HG02970 (cell line): ENCODE measurements around the gene CAPZB.

Experiments used
- ATAC-seq: cut with Tn5 transposase; IDR thresholded peaks from one replicate; pipeline ENCODE4 v1.9.1; 2021; ENCODE audit warnings: mild to moderate bottlenecking, moderate library complexity, moderate number of reproducible peaks; ENCODE audit not compliant: unreplicated experiment, low FRiP score

The CAPZB gene

DNA sequence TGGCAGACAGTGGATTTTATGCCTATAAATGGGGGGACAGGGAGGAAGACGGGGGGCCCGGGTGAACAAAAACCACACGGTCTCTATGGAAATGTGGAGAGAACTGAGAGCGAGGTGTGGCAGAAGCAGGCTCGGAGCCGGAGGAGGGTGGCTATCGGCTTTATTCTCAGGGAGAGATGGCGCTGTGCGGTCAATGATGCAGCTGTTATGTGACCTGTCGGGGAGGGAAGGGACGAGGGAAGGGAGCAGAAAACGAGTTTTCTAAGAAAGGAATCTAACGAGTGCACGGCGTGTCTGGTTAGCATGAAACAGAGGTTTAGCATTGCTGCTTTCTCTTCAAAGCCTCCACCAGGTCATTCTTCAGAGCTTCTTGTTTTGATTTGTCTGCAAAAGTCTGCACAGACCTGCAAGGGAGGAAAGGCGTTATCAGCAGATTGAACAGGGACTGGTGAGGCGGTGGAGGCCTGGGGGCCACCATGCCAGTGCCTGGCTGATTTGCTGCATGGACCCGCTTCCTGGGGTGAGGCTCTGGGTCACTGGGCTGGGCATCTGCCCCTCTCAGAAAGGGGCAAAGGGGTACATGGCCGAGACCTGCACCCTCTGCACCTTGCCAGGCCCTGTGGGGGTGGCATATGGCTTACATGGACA lies 146.0 kb downstream of the CAPZB start:
- ATAC-seq: no peak

DNA sequence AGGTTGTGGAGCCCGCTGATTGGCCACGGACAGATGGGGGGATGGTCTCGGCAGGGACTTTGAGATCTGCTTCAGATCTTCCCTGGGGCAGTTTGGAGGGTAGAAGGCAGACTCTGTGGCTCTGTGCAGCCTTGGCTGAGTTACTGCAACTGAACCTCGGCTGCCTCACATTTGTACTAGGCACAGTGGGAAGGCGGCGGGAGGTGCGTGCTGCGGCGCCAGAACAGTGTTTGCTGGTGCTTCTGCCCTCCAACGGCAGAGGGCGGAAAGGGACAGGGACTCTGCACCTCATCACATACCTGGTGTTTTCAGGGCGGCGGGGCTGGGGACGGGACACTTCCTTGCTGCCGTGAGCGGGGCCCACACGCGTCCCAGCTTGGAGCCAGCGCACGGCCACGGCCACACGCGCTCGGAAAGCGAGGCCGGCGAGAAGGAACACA lies 147.0 kb downstream of the CAPZB start:
- ATAC-seq: no peak

DNA sequence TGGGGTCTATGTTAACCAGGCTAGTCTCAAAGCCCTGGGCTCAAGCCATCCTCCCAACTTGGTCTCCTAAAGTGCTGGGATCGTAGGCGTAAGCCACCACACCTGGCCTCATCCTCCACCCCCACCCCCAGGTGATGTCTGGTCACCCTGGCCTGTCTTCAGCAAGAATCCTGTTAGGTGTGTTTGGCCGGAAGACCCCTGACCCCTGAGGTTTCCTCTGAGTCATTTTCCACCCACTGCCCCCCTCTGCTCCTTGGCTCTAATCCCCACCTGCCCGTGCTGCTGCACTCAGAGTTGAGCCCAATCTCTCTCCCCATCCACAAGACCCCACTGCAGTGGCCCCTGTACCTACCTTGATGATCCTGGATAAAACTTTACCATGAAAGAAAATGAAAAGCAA lies 148.1 kb downstream of the CAPZB start:
- ATAC-seq: no peak

DNA sequence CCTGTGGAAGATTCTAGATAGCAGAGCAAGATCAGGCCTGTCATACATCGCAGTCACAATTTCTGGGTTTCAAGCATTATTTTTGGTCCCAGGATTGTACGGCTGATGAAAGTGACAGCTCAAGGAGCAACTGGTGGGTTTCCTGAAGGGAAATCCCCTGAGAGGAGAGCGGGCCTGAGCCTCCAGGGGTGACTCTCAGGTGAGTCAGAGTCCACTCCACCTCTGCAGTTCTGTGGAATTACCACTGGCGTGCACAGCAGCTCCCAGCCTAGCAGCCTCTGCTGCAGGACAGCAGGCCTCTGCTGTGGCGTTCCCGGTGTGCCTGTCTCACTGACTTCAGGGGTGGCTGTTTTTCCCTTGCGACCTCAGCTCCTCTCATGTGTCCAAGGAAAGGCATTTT lies 148.8 kb downstream of the CAPZB start:
- no peak for ATAC-seq

DNA sequence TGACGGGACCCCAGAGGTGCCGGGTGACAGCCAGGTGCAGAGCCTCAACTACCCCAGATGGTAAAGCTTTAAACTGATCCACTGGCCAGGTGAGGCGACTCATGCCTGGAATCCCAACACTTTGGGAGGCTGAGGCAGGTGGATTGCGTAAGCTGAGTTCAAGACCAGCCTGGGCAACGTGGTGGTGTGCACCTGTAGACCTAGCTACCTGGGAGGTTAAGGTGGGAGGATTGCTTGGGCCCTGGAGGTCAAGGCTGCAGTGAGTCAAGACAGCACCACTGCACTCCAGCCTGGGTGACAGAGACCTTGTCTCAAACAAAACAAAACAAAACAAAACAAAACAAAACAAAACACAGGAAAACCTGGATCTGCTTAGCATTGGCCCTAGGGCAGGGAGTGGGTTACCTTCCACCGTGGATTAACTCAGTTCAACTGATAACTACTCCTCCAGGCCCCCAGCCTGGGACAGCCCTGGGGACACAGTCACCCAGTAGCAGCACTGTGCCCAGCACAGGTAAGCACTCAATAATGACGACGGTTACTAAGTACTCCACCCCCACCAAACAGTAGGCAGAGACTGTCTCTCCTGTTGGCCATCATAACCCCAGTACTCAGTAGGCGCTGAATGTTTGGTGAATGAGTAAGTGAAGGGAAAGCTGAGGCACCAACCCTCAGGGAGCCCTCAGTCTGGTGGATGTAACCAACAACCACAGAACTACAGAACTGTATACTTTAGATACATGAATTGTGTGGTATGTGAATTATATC lies 151.6 kb downstream of the CAPZB start:
- no peak for ATAC-seq

DNA sequence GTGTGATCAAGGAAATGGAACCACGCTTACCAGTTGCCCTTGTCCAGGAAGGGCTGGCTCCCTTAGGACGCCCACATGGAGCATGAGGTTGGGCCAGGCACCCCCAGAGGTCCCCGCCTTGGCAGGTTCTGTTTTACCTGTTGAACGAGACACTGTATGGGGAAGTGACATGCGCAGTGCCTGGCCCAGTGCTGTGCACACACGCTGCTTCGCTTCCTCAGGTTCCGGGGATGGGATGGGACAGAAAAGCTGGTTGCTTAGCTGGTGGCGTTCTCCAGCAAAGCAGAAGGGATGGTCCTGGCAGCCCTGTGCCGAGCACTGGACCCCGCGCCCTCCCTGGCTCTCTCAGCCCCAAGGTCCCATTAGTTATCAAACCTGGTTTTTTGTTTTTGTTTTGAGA lies 152.5 kb downstream of the CAPZB start:
- no peak for ATAC-seq

DNA sequence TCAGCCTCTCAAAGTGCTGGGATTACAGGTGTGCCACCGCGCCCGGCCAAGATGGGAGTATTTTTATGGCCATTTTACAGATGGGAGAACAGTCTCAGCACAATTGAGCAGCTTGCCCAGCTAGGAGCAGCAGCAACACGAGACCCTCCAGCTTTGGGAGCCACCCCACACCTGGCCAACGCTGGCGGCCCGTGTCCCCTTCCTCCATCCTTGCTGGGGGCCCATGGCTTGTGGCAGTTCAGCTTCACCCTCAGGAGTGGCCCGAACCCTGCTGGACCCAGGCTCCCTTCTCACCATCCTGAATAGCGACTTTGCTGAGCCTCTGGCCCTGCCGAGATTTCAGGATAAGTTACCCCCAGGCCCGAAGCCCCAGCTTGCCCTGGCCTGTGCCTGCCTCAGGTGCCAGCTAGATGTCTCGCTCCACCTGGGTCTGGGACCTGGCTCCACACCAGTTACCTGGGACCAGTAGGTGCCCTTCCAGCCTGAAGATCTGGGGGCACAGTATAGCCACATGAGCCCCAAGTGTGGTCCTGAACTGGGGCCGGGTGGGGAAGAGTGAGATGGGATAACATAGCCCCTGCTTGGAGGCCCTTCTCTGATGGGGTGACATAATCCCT lies 154.0 kb downstream of the CAPZB start:
- no peak for ATAC-seq

DNA sequence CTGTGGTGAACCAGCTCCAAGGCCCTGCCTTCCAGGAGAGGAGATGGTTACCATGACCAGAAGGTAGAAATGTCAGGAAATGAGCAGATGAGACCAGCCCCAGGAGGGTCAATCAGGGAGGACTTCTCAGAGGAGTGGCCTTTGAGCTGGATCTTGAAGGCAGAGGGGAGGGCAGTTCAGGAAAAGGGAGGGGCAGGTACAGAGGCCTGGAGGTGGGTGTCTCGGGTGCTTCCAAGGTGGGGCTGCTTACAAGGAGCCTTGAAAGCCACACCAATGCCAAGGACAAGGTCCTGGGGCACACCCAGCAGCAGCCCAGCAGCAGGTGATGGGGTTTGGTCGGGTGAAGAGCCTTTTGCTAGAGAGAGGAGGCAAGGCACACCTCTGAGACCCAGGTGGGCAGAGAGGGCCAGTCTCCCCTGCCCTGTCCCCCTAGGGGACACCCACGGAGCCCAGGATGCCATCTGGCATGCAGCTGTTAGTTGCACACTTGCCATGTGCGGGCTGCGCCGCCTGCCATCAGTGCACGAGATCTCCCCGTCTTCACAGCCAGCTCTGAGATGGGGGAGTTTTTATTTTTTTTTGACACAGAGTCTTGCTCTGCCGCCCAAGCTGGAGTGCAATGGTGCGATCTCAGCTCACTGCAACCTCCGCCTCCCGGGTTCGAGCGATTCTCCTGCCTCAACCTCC lies 154.7 kb downstream of the CAPZB start:
- ATAC-seq: no peak

DNA sequence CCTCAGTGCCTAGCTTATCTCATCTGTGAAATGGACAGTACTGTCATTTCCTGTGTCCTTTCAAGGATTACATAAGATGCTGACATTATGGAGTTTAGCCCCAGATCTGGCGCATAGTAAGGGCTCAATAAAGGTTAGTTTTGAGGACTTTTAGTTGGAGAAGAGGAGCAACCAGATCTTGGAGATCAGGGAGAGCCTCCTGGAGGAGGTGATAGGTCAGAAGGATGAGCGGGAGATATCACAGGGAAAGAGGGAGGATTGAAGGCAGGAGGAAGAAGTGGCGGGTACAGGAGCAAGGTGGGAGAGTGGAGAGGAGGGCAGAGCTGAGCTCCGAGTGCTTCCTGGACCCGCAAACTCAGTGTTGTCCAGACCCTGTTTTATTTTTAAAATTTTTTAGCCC lies 155.7 kb downstream of the CAPZB start:
- ATAC-seq: no peak

DNA sequence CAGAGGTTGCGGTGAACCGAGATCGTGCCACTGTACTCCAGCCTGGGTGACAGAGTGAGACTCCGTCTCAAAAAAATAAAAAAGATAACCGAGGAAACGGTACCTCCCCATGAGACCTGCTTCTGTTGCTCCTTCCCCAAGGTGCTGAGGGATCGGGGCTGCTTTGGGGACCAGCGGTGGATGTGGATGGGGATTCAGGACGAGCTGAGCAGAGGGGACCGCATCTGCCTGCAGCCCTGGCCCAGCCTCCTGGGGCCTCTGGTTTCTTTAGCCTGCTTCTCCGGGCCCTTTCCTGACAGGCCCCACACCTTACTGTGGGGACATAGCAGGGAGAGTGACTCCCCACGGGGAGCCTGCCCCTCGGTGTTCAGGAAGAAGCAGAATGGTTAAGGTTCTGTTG lies 156.2 kb downstream of the CAPZB start:
- no peak for ATAC-seq

DNA sequence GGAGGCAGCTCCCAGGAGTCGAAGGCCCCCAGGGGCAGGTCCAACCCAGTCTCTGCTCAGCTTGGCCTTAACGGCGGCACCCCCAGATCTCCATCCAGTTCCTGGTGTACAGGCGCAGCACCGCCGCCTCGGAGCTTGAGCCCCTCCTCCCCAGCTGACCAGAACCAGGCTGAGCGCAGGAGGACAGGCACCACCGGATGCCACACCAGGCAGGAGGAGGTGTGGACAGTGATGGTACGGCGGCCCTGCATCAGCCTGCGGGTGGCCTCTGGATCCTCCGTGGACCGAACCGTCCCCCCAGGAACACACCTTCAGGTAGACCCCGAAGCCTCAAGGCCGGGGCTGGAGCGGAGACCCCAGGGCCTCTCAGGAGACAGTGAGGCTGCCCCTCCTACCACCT lies 156.9 kb downstream of the CAPZB start:
- no peak for ATAC-seq

DNA sequence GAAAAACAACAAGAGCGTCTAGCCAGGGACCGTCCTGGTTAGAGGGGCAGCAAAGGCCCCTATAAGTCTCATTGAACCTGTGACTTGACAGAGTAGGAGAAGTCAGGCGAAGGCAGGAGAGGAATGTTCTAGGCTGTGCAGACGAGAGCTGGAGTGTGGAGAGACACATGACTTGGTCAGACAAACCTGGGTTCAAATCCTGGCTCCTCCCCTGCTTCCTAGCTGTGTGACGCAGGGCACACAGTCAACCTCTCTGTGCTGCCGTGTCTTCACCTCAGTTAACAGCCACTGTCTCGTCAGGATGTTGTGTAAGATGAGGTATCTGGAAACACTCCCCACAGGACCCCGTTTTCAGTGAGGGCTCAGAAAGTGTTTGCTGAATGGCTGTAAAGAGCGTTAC lies 157.6 kb downstream of the CAPZB start:
- ATAC-seq: no peak

DNA sequence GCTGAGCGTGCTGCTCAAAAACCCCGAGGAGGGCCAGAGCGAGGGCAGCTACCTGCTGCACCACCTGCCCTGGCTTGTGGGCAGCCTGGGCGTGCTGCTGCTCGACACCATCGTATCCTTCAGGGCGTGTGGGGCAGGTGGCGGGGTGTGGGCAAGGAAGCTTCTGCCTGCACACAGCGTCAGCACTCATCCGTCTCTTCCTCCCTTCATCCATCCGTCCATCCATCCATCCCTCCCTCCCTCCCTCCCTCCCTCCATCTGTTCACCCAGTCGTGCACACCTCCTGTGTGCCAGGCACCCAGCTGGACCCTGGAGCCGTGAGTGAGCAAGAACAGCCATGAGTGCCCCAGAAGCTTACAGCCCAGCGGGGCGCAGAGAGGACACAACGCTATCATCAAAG lies 158.0 kb downstream of the CAPZB start:
- no peak for ATAC-seq

DNA sequence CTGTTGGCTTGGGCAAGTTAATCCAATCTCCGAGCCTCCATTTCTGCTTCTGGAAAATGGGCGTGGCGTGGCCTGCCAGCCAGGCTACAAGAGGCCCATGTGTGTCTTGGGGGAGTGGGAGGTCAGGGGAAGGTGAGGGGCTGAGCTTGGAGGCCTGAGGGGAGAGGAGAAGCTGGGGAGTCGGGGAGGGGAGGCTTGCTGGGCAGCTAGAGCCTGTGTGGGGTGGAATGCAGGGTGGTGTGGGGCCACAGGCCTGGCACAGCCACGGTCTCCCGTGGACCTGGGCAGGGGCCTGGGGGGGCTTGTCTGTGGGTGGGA lies 158.6 kb downstream of the CAPZB start:
- ATAC-seq: no peak

DNA sequence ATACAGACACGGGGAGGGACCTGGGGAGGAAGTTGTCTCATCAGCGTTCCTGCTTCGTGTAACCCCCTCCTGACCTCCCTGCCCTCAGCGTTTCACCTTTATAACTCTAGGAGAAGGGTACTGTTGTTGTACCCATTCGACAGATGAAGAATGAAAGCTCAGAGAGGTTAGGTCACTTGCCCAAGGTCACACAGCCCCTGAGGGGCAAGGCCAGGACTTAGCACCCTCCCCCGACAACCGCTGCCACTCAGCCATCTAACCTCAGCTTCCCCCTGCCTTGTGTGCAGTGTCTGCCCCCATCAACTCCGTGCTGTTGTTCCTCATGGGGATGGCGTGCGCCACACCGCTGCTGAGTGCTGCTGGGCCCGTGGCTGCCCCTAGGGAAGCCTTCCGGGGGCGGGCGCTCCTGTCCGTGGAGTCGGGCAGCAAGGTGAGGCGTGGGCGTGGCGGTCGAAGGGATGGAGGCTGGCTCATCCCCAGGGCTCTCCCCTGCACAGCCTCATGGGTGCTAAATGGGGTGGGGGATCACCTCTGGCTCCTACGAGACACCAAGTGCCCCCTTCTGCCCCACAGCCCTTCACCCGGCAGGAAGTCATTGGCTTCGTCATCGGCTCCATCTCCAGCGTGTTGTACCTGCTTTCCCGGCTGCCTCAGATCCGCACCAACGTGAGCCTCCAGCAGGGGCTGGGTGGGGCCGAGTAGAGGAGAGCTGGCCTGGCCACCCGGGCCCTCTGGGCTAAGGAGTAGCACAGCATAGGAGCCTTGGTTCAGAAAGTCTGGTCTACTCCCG lies 159.2 kb downstream of the CAPZB start:
- no peak for ATAC-seq

DNA sequence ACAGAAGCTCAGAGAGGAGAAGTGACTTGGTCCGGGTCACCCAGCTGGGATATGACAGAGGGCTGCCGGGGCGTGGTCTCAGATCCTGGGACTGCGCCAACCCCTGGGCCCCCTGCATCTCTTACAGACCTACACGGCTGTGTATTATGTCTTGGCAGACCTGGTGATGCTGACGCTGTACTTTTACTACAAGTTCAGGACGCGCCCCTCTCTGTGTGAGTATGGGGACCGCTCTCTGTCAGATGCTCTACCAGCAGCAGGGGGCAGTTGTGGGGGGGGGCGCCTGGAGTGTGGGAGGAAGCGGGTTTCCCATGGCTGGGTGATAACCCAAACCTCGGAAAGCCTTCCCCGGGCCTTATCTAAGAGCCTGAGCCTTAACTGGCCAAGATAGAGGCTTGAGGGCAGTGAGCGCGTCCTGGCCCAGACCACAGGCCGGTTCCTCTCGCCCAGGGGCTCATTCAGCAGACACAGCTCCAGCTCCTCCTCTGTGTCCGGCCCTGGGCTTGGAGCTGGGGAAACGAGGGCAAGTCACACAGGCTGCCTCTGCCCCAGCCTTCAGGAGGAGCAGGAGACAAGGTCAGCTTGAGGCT lies 159.9 kb downstream of the CAPZB start:
- ATAC-seq: no peak

DNA sequence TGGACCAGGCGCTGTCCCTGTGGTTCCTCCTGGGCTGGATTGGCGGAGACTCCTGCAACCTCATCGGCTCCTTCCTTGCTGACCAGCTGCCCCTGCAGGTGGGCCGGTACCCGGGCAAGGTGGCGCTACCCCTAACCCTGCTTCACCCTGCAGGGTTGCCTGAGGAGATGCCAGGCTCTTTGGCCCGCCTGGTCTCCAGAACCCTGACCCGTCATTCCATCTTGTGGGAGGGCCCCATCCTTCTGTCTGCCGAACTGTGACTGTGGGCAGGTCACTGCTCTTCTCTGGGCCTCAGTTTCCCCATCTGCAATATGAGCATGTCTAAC lies 160.7 kb downstream of the CAPZB start:
- ATAC-seq: no peak

DNA sequence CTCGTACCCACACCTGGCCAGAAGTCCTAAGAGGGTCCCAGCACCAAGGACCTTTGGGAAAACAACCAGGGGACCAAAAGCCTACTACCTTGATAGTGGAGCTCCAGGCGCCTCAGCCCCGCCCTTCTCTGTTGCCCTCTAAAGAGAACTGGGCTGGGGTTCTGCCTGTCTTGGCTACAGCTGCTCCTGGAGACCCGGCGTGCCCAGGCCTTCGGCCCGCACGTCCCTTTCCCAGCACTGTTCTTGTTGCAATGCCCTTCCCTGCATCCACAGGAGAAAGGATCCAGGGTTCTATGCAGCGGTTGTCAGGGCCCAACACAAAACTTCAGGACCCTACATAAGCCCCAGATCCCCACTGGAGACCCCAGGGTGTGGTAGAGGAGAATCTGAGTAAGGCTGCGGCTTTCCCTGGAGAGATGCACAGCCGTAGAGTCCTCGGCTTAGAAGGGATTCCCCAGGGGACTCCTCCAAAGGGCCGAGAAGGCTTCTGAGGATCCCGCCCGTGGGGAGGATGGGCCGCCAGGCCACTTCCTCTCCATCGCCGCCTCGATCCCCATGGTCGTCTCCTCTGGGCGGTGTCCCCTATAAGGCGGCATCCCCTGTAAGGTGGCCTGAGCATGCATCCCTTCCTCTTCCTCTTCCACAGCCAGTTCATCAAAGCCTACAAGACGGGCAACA lies 161.2 kb downstream of the CAPZB start:
- ATAC-seq: no peak

DNA sequence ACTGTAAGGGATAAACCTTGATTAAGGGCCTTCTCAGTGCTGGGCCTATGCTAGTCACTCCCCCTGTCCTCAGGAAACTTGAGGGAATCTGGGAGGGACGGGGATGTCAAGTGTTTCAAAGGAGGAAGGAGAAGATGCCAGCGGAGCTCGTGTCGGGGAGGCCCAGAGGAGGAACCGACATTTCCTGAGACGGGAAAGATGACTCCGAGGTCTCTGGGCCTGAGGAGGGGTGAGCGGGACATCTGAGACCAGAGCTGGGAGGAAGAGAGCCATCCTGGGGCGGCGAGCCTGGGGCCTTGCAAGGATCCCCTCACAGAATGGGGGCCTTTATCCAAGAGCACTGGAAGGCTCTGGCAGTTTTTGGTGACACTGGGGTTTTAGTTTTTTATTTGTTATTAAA lies 162.9 kb downstream of the CAPZB start:
- no peak for ATAC-seq

DNA sequence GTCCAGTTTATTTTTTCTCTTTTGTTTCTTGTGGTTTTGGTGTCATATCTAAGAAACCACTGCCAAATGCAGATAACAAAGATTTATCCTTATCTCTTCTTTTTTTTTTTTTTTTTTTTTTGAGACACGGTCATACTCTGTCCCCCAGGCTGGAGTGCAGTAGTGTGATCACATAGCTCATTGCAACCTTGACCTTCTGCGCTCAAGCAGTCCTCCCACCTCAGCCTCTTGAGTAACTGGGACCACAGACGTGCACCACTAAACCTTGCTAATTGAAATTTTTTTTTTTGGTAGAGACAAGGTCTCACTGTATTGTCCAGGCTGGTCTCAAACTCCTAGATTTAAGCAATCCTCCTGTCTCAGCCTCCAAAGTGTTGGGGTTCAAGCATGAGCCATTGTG lies 164.3 kb downstream of the CAPZB start:
- ATAC-seq: no peak
